NCI-H187 (cell line): Measurements from ENCODE around the gene ZNF212.
"Not testable (repeated sequence)": the region's sequence is repeated elsewhere in the genome, so short reads cannot be mapped to it uniquely, and the experiment has no call there.

Source experiments
- DNase-seq, 2 experiments: peaks; one replicate each; lab custom pipeline; 2025; lab: John Stamatoyannopoulos, UW

ZNF212 gene

DNA sequence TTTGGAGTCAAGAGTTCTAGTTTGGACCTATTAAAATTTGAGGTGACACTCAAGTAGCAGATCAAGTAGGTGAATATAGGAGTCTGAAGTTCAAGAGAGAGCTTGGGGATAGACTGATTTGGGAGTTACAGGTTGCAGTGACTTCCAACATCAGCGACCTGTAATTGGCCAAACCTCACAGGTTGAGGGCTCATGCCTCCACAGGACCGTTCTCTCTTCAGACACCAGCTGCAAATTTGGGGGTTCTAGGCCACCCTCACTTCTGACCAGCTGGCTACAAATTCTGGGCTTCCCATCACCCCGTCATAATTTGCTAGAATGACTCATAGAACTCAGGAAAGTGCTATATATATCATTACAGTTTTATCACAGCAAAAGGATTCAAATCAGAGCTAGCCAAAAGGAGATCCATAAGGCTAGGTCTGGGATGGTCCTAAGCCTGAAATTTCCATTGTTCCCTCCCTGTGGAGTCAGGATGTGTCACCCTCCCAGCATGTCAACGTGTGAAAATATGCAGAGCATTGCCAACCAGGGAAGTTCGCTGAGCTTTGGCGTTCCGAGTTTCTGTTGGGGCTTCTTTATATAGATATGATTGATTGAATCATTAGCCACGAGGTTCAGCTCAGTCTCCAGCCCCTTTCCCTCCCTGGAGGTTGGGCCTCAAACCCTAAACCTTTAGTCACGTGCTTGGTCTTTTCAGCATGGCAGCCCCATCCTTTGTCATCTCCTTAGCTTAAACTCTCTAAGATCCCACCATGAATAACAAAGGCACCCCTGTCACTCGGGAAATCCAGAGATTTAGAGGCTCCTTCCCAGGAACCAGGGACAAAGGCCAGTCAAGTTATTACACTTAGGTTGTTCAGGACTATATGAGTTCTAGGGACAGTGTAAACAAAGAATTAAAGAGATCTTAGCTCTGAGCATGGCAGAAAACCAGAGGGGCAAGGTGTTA, 20.7 kb upstream of the ZNF212 start:
- no peak for DNase-seq

- DNase-seq: no peak
Observed at GRCh38 chr7:149220534-149220933, 18.9 kb upstream of the ZNF212 start.

DNA sequence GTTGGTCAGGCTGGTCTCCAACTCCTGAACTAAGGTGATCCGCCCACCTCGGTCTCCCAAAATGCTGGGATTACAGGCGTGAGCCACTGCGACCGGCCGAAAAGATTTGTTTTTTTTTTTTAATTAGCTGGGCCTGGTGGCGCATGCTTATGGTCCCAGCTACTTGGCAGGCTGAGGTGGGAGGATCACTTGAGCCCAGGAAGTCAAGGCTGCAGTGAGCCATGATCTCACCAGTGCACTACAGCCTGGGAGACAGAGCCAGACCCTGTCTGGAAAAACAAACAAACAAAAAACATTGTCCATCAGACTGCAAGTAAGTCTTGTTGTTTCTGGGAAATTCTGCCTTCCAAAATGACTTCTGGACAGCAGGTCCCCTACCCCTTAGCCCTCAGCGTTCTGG, 16.3 kb upstream of the ZNF212 start:
- DNase-seq: no peak

DNA sequence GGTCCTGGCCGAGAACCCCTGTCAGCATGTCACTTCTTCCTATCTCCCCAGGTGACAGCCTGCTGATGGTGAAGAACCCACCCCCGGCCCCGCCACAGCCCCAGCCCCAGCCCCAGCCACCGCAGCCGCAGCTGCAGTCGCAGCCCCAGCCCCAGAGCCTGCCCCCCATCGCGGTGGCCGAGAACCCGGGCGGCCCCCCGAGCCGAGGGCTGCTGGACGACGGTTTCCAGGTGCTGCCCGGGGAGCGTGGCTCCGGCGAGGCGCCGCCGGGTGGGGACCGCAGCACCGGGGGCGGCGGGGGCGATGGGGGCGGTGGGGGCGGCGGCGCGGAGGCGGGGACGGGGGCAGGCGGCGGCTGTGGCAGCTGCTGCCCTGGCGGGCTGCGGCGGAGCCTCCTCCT, 15.7 kb upstream of the ZNF212 start:
- no peak for DNase-seq

- no peak for DNase-seq
Observed at GRCh38 chr7:149224352-149224751, 15.1 kb upstream of the ZNF212 start.

DNA sequence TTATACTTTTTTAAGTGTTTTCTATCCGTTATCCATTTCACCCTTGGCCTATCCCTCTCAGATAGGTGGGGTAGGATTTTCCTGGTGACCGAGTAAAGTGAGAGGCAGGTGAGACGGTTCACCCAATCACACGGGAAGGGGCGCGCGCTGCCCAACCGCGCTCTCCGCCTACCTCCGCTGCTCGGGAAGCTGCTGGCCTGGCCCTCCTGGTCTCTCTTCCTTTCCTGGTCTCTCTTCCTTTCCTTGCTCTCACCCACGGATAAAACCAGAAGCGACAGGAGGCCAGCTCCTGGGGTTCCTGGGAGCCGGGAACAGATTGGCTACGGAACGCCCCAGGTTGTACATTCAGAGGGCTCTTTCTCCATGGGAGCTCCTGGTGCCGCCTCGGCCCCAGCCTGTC, 14.3 kb upstream of the ZNF212 start:
- no peak for DNase-seq

DNA sequence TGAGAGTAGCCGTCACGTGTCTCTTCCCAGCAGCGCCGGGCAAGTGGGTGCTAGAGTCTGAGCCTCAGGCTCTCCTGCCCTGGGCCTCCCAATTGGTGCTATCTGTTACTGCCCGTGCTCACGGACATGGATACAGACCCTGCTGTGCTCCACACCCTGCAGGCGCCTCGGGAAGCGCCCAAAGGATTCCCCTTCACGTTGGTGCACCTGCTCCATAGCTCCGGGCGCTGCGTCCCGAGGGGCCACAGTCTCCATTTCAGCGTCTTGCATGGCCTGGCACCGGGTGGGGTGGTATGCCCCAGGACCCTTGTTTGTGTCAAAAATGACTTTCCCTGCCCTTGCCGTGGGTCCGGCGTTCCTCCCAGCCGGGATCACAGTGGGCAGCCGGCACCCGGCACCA, 13.8 kb upstream of the ZNF212 start:
- DNase-seq: no peak

GRCh38 chr7:149226366-149226765, 13.1 kb upstream of the ZNF212 start:
- DNase-seq: not testable (repeated sequence)

GRCh38 chr7:149226840-149227494, 12.5 kb upstream of the ZNF212 start:
- DNase-seq: no peak

DNA sequence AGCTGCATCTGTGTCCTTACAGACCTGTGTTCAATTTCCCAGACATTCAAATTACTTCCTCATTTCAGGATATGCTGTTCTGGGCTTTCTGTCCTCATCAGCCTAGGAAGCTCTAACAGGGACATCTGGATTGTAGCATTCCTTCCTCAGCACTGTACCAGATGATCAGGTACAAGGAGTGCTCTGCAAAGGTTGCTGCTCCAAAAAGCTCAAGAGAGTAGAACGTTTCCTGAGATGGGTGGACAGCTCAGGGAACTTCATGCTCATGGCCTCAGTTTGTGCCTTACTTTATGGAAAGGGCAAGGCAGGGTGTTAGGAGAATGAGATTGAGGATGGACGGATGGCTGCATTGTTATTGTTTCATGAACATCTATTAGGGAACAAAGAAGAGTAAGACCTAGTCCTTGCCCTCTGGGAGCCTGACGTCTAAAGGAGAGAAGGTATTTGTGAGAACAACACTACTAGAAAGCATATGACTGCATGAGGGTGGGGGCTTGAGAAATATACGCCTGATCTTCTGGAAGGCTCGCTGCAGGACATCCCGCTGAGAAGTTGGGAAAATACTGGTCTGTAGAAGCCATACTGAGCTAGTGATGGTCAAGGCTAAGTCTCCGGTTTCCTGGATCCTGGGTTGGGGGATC, 10.5 kb upstream of the ZNF212 start:
- DNase-seq: no peak

DNA sequence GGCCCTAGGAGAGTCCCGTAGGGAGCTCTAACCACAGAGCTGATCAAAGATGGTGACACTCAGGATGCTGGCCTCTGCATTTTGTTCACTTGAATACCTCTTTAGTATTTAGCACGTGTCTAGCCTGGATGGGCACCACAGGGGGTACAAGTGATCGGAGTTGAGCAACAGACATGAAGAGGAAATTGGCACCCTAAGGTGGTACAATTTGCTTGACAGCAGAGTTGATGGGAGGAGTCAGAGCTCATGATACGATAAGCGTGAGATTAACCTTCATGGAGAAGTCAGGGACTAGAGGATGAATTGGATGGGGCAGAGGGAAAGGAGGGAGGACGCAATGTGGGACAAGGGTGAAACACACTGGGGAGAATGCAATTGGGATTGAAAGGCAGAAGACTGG, 9.9 kb upstream of the ZNF212 start:
- DNase-seq: no peak

GRCh38 chr7:149232362-149232761, 7.1 kb upstream of the ZNF212 start:
- DNase-seq: no peak

GRCh38 chr7:149233655-149234204, 5.7 kb upstream of the ZNF212 start:
- DNase-seq: not testable (repeated sequence)

DNA sequence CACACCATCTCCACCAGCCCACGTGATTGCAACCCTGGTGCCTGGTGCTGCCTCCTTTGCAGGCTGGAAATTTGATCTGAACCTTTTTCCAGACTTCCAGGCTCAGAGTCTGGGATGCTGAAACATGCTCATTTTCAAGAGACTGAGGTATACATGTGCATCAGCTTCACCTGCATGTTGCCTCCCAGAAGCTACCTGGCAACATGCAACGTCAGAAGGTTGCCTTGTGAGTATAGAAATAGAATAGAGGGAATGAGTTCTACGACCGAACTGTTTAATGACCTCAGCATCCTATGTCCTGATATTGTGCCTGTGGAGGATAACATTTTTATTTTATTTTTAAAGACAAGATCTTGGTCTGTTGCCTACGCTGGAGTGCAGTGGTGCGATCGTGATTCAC, 1.9 kb upstream of the ZNF212 start:
- DNase-seq: no peak

DNA sequence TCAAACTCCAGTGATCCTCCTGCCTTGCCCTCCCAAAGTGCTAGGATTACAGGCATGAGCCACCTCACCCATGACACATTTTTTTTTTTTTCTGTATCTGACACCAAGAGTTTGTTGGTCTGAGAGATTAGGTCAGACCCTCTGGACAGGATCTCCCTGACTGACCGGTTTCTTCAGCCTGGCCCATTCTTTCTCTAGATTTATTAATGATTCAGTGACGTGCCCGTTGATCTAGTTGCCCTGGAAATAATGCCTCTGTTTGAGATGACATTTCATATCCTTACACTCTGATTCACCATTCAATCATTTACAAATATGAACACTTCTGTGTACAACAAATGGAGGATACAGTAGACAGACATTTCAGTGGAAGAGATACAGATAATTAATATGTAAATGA, 1.4 kb upstream of the ZNF212 start:
- DNase-seq: no peak

- DNase-seq: no peak
Observed at GRCh38 chr7:149240637-149241036, 1.2 kb downstream of the ZNF212 start.

GRCh38 chr7:149241696-149242095, 2.2 kb downstream of the ZNF212 start:
- DNase-seq: no peak

DNA sequence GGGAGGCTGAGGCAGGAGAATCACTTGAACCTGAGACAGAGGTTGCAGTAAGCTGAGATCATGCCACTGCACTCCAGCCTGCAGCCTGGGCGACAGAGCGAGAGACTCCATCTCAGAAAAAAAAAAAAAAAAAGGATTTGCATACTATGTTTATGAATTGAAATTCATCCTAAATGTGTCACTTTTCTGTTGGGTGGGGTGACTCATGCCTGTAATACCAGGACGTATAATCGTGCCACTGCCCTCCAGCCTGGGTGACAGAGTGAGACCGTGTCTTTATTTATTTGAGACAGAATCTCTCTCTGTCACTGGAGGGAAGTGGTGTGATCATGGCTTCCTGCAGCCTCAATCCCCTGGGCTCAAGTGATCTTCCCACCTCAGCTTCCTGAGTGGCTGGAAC, 5.8 kb downstream of the ZNF212 start:
- DNase-seq: no peak

GRCh38 chr7:149245744-149246143, 6.3 kb downstream of the ZNF212 start:
- DNase-seq: no peak

- DNase-seq: no peak
Observed at GRCh38 chr7:149248777-149249176, 9.3 kb downstream of the ZNF212 start.

- not testable (repeated sequence) for DNase-seq
Observed at GRCh38 chr7:149250151-149250550, 10.7 kb downstream of the ZNF212 start.

DNA sequence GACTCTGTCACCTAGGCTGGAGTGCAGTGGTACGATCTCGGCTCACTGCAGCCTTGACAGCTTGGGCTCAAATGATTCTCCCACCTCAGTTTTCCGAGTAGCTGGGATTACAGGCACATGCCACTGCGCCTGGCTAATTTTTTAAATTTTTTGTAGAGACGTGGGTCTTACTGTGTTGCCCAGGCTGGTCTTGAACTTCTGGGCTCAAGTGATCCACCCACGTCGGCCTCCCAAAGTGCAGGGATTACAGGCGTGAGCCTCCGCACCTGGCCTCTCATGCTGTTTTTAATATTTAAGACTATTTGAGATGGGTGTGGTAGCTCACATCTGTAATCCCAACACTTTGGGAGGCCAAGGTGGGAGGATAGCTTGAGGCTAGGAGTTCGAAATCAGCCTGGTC, 12.1 kb downstream of the ZNF212 start:
- DNase-seq: not testable (repeated sequence)

DNA sequence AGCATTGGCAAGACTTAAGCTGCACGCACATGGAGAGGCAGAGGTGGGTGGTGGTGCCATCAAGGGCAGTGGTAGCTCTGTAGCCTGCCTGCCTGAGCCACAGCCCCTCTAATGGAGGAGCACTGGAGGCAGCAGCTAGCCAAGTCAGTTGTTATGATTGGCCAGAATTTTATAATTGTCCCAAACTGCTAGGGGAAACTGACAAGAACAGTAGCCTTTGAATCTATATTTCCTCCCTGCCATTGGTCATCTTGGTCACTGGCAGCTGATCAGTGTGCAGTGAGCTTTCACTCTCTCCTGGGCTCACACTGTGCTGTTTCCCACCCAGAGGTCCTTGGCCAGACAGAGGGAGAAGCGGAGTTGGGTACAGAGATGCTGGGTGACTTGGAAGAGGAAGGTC, 12.9 kb downstream of the ZNF212 start:
- no peak for DNase-seq
